RWPE2 (cell line): ENCODE measurements around the gene MTMR2.
A peak's percentile ranks its signal among the peaks of the same experiment; 100 is the strongest.

ENCODE experiments used
- ATAC-seq: fragments of 200-7000 bp; cut with Tn5 transposase; 3 replicates; pipeline ENCODE4 v1.9.1; 2021; ENCODE audit warnings: low read depth
- DNase-seq: peaks from one replicate; pipeline ENCODE4 v3.0.0-alpha.2; 2020; ENCODE audit warnings: low spot score
- H3K27ac ChIP-seq: fragments of 450-650 bp; 2 replicates; pipeline ENCODE4 v1.5.1; 2017; ENCODE audit warnings: mild to moderate bottlenecking; ENCODE audit not compliant: poor library complexity, severe bottlenecking
- H3K27me3 ChIP-seq: fragments of 250-450 bp; sonication (Bioruptor Pico); 2 replicates; pipeline ENCODE4 v1.5.1; 2021; ENCODE audit warnings: mild to moderate bottlenecking, moderate library complexity; ENCODE audit not compliant: insufficient read depth, poor library complexity, severe bottlenecking
- H3K36me3 ChIP-seq: fragments of 250-450 bp; sonication (Bioruptor Pico); 2 replicates; pipeline ENCODE4 v1.5.1; 2020; ENCODE audit warnings: low read depth, mild to moderate bottlenecking, moderate library complexity
- H3K4me1 ChIP-seq: fragments of 250-450 bp; sonication (Bioruptor Pico); 2 replicates; pipeline ENCODE4 v1.5.1; 2021; ENCODE audit warnings: mild to moderate bottlenecking, moderate library complexity; ENCODE audit not compliant: insufficient read depth, poor library complexity, severe bottlenecking
- H3K4me3 ChIP-seq: fragments of 250-450 bp; sonication (Bioruptor Pico); 2 replicates; pipeline ENCODE4 v1.5.1; 2021; ENCODE audit warnings: mild to moderate bottlenecking, moderate library complexity; ENCODE audit not compliant: severe bottlenecking
- H3K9me3 ChIP-seq: fragments of 250-450 bp; sonication (Bioruptor Pico); 2 replicates; pipeline ENCODE4 v1.5.1; 2021; ENCODE audit warnings: mild to moderate bottlenecking, moderate library complexity; ENCODE audit not compliant: severe bottlenecking
- CTCF ChIP-seq: fragments of 450-650 bp; IDR thresholded peaks from one replicate; pipeline ENCODE4 v1.5.1; 2017; ENCODE audit warnings: mild to moderate bottlenecking, moderate library complexity; ENCODE audit not compliant: poor library complexity, severe bottlenecking

MTMR2 gene

GRCh38 chr11:95923728-95924413 is at the start of gene MTMR2:
Gene MTMR2, minus strand, starts transcription at chr11:95924107. Its CDS starts 153 bp downstream, at chr11:95923954.
- no peak for TF ChIP-seq CTCF
- peak; percentile 62 for DNase-seq
- peaks cover 15% of the 10 kb centered on the region for H3K4me1 ChIP-seq
- H3K9me3 ChIP-seq: no peaks in the 10 kb centered on the region
- peak; percentile 90 for ATAC-seq
- H3K27ac ChIP-seq: peak within 1 kb of the TSS; percentile 82
- no peaks in the 10 kb centered on the region for H3K27me3 ChIP-seq
- peak within 1 kb of the TSS; percentile 84 for H3K4me3 ChIP-seq
- no peaks in the 10 kb centered on the region for H3K36me3 ChIP-seq

- no peak for TF ChIP-seq CTCF
- no peaks in the 10 kb centered on the region for H3K27me3 ChIP-seq
- H3K36me3 ChIP-seq: no peaks in the 10 kb centered on the region; the same call in 1 of the 2 replicates
- H3K27ac ChIP-seq: no peak overlapping the region
- no peaks in the 10 kb centered on the region for H3K9me3 ChIP-seq
- no peak overlapping the region for H3K4me3 ChIP-seq
- ATAC-seq: no peak
- no peaks in the 10 kb centered on the region for H3K4me1 ChIP-seq
- no peak for DNase-seq
These were observed 48.2 kb upstream of the MTMR2 start for GRCh38 chr11:95972060-95972459.

- no peak overlapping the region for H3K4me3 ChIP-seq
These were observed 44.7 kb upstream of the MTMR2 start for GRCh38 chr11:95968585-95968984.

GRCh38 chr11:95964281-95964680 is 40.4 kb upstream of the MTMR2 start:
- Histone ChIP-seq H3K36me3 (no peaks in the 10 kb centered on the region), H3K9me3 (no peaks in the 10 kb centered on the region), H3K27ac (no peak overlapping the region), H3K4me1 (no peaks in the 10 kb centered on the region), H3K4me3 (no peak overlapping the region), H3K27me3 (no peaks in the 10 kb centered on the region)
- ATAC-seq (no peak), DNase-seq (no peak)
- TF ChIP-seq CTCF: no peak

More at GRCh38 chr11:95968585-95968984, 44.7 kb upstream of the MTMR2 start:
- Histone ChIP-seq H3K4me1 (no peaks in the 10 kb centered on the region), H3K36me3 (no peaks in the 10 kb centered on the region), H3K27me3 (no peaks in the 10 kb centered on the region), H3K27ac (no peak overlapping the region), H3K9me3 (no peaks in the 10 kb centered on the region)
- TF ChIP-seq CTCF: peak; percentile 53
- no peak for ATAC-seq
- no peak for DNase-seq

DNA sequence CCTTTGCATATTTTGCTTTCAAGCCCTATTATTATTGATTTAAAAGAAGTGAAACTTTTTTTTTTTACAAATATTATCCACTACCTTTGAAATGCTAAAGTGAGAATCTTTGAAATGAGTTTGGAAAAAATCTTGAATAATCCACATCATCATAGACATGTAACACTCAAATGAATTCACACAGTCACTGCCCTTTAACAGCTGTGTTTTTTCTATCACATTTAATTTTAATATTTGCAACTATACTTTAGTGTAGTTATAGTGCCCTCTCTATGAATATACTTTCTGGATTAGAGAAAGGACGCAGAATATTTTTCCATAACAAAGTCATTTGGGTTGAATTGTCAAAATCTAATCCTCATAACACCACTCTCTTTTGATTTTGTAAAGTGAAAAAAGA is 37.9 kb upstream of the MTMR2 start:
- Histone ChIP-seq H3K27me3 (no peaks in the 10 kb centered on the region), H3K4me3 (no peak overlapping the region), H3K27ac (no peak overlapping the region), H3K9me3 (no peaks in the 10 kb centered on the region), H3K4me1 (no peaks in the 10 kb centered on the region), H3K36me3 (no peaks in the 10 kb centered on the region)
- TF ChIP-seq CTCF: no peak
- ATAC-seq: no peak
- no peak for DNase-seq
